Measurements from ENCODE around the gene PBRM1.

Gene PBRM1

DNA sequence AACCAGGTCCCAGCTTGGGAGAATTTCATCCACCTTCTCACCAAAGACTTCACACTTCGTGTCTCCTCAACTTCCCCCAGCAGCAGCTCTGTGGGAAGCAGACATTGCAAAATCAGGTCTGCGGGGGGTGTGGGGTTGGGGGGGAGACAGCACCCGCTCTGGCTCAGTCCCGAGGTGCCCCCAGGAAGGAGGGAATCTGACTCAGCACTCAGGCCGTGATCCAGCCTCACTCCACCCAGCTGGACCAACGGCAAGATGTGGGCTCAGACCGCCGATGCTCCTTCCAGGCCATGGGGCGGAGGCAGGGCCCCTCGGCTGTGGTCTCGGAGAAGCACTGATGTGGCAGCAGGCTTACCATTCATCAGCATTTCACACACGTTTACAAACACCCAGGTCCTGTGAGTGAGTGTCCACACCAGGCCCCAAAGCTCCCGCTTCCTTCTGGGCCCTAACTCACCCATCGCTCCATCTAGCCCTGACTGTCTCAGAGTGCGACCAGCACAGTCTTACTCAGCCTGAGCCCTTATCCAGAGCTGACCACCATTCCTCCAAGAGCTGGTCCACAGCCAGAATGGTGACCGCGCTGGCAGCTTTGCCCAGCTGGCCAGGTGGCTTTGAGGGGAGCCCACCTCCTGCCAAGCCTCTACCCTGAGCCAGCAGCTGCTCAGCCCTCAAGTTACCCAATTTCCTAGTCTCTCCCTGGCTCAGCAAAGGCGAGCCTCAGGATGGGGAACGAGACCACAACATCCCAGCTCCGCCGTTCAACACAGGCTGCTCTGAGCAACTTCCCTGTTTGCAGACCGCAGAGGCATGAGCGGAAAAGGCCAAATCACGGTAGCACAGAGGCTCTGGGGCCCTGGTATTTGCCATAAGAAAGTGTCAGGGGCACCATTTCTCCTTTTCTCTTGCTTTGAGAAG, 187.3 kb downstream of the PBRM1 start:
- H2AFZ ChIP-seq = no peak overlapping the region
- H3K27ac ChIP-seq = no peak overlapping the region
- H3K4me2 ChIP-seq (ENCODE audit: low read length) = no peak overlapping the region
- TF ChIP-seq, protein P1, sequence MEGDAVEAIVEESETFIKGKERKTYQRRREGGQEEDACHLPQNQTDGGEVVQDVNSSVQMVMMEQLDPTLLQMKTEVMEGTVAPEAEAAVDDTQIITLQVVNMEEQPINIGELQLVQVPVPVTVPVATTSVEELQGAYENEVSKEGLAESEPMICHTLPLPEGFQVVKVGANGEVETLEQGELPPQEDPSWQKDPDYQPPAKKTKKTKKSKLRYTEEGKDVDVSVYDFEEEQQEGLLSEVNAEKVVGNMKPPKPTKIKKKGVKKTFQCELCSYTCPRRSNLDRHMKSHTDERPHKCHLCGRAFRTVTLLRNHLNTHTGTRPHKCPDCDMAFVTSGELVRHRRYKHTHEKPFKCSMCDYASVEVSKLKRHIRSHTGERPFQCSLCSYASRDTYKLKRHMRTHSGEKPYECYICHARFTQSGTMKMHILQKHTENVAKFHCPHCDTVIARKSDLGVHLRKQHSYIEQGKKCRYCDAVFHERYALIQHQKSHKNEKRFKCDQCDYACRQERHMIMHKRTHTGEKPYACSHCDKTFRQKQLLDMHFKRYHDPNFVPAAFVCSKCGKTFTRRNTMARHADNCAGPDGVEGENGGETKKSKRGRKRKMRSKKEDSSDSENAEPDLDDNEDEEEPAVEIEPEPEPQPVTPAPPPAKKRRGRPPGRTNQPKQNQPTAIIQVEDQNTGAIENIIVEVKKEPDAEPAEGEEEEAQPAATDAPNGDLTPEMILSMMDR (IDR thresholded peaks at IDR 0.05) = no peak
- H3K4me1 ChIP-seq = no peaks in the 10 kb centered on the region
- H3K4me3 ChIP-seq (ENCODE audit: low read depth, low read length) = no peak overlapping the region
- no peaks in the 10 kb centered on the region for H3K36me3 ChIP-seq (ENCODE audit: control insufficient read depth, insufficient read depth, low read length)
- no peak overlapping the region for H3K9ac ChIP-seq
- no peaks in the 10 kb centered on the region for H3K79me2 ChIP-seq
- H3K27me3 ChIP-seq (ENCODE audit: control insufficient read depth, insufficient read depth, low read length) = no peaks in the 10 kb centered on the region
- no peaks in the 10 kb centered on the region for H3K9me3 ChIP-seq (ENCODE audit: control insufficient read depth, low read length)

- Histone ChIP-seq H2AFZ (no peak overlapping the region), H3K9me3 (ENCODE audit: control insufficient read depth, low read length) (no peaks in the 10 kb centered on the region), H3K4me1 (peaks cover 6% of the 10 kb centered on the region), H3K27me3 (ENCODE audit: control insufficient read depth, insufficient read depth, low read length) (no peaks in the 10 kb centered on the region), H3K9ac (no peak overlapping the region), H3K4me2 (ENCODE audit: low read length) (no peak overlapping the region), H3K4me3 (ENCODE audit: low read depth, low read length) (no peak overlapping the region), H3K27ac (no peak overlapping the region), H3K36me3 (ENCODE audit: control insufficient read depth, insufficient read depth, low read length) (no peaks in the 10 kb centered on the region), H3K79me2 (no peaks in the 10 kb centered on the region)
- TF ChIP-seq, protein P1 (IDR thresholded peaks at IDR 0.05) = no peak
Measured at GRCh38 chr3:52495777-52496602, 189.7 kb downstream of the PBRM1 start.

All from parathyroid adenoma (tissue), 2 donors.